Gastrocnemius medialis (tissue), 4 donors: Measurements from ENCODE around the gene PTPRE. TPM values are rescaled to one million over a fixed set of nuclear protein-coding genes. Genes with fewer than 3 reads are reported as not detected.

Experiments used
- ATAC-seq, 2 donors: fragments of 150-250 bp; one replicate each; pipeline ENCODE4 v1.9.1; 2016
- DNase-seq, 2 donors: peaks; one replicate each; pipeline ENCODE4 v3.0.0-alpha.2; 2019
- H3K27ac ChIP-seq, 4 donors: fragments of 200-600 bp; sonication (generic); 1 replicate in 1 of 4; 2 replicates in 3 of 4; pipeline ENCODE4 v1.5.1; 2016 to 2018; ENCODE audit warnings: mild to moderate bottlenecking in 2 of 4, moderate library complexity in 1 of 4
- H3K27me3 ChIP-seq, 3 donors: fragments of 200-600 bp; sonication (generic) in 2 of 3; 1 replicate in 1 of 3; 2 replicates in 2 of 3; pipeline versions ENCODE4 v1.5.1 to v1.6.0; 2016 to 2019; ENCODE audit warnings: mild to moderate bottlenecking in 1 of 3, moderate library complexity in 1 of 3
- H3K36me3 ChIP-seq, 2 donors: fragments of 200-600 bp; sonication (generic) in 1 of 2; one replicate each; pipeline ENCODE4 v1.5.1; 2017 to 2018
- H3K4me1 ChIP-seq, 2 donors: fragments of 200-600 bp; sonication (generic) in 1 of 2; one replicate each; pipeline ENCODE4 v1.5.1; 2016 to 2017; ENCODE audit warnings: mild to moderate bottlenecking in 2 of 2
- H3K4me3 ChIP-seq, 4 donors: fragments of 200-600 bp; sonication (generic) in 3 of 4; 1 replicate in 1 of 4; 2 replicates in 3 of 4; pipeline ENCODE4 v1.5.1; 2016 to 2019; ENCODE audit warnings: mild to moderate bottlenecking in 2 of 4
- H3K9me3 ChIP-seq, 3 donors: fragments of 200-600 bp; sonication (generic) in 2 of 3; 1 replicate in 1 of 3; 2 replicates in 2 of 3; pipeline ENCODE4 v1.5.1; 2016 to 2019
- CTCF ChIP-seq, 5 experiments: fragments of 450-650 bp in 3 of 5; fragments of 200-600 bp in 2 of 5; sonication (generic) in 2 of 5; IDR thresholded peaks in 4 of 5; conservative IDR thresholded peaks in 1 of 5; 1 replicate in 4 of 5; 2 replicates in 1 of 5; pipeline ENCODE4 v1.5.1; 2016 to 2019; ENCODE audit warnings: antibody characterized with exemption in 5 of 5, mild to moderate bottlenecking in 3 of 5, moderate library complexity in 3 of 5
- POLR2A ChIP-seq, 2 donors: fragments of 450-650 bp; IDR thresholded peaks; one replicate each; pipeline ENCODE4 v1.6.1; 2017; ENCODE audit warnings: antibody characterized with exemption in 2 of 2, mild to moderate bottlenecking in 2 of 2, moderate library complexity in 2 of 2
- in situ Hi-C, 4 donors: fragments of 200-750 bp; cut with MboI; loops; one replicate each; pipeline versions ENCODE4 v1.15.0 to v1.8.0; 2017; ENCODE audit warnings: low sequenced_read_pairs in 4 of 4
- intact Hi-C: fragments of 100-400 bp; cut with DNase I; formaldehyde crosslinking; loops from one replicate; pipeline ENCODE4 v1.15.1; 2023; ENCODE audit warnings: low total_unique reads
- total RNA-seq, 4 donors: library from RNA; depleted of rRNA; stranded (reverse); fragments of >200 nt; gene quantifications; one replicate each; pipeline versions ENCODE4 v1.1.0 to v1.2.3, GENCODE V29; 2016

PTPRE gene
- total RNA-seq, 4 donors from 2014 or later: 0.97 to 2.2 (median 1.6) TPM

DNA sequence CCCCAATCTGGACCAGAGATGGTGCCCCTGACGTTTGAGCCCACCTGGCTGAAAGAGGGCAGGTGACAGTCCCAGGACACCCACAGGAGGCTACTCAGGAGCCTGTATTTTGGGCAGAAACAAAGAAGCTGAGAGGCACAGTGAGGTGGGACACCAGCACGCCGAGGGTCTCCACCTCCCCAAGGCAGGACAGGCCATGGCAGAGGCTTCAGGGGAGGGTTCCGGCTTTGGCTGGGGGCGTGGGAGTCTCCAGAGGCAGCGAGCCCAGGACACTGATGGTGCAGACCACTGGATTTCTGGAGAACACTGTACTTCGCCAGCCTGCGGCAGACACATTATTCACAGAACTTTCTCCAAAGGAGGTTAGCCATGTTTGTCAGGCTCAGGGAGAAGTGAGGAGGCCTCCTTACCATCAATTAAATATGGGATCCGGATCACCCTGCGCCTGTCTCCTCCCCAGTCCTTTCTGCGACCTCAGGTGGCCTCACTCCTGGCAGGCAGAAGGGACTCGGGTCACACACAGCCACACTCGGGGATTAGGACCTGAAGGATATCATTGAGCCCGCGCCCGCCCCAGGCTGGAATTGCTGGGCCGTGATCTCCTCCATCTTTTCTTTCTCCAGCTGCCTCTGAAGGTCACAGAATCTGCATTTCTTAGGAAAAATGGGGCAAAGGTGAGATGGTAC, 121.1 kb downstream of the PTPRE start:
- no peaks in the 10 kb centered on the region for H3K9me3 ChIP-seq
- in situ Hi-C loops: no loop called here
- no peaks in the 10 kb centered on the region for H3K27me3 ChIP-seq
- no peaks in the 10 kb centered on the region for H3K36me3 ChIP-seq
- no peak overlapping the region for H3K4me3 ChIP-seq
- intact Hi-C loops: no loop called here
- no peak for TF ChIP-seq POLR2A (IDR thresholded peaks at IDR 0.05)
- no peak for TF ChIP-seq CTCF (IDR thresholded peaks at IDR 0.05 in 4 of 5, conservative IDR thresholded peaks at IDR 0.05 in 1 of 5)
- DNase-seq (no peak), ATAC-seq (no peak)
- no peaks in the 10 kb centered on the region for H3K4me1 ChIP-seq
- H3K27ac ChIP-seq: no peak overlapping the region

GRCh38 chr10:128028508-128029289, 121.8 kb downstream of the PTPRE start:
- in situ Hi-C loops: no loop called here
- no peak overlapping the region for H3K27ac ChIP-seq
- DNase-seq (no peak), ATAC-seq (no peak)
- H3K36me3 ChIP-seq: no peaks in the 10 kb centered on the region
- H3K4me1 ChIP-seq: no peaks in the 10 kb centered on the region
- intact Hi-C loops: no loop called here
- no peak for TF ChIP-seq CTCF (IDR thresholded peaks at IDR 0.05 in 4 of 5, conservative IDR thresholded peaks at IDR 0.05 in 1 of 5)
- no peak for TF ChIP-seq POLR2A (IDR thresholded peaks at IDR 0.05)
- H3K9me3 ChIP-seq: no peaks in the 10 kb centered on the region
- H3K27me3 ChIP-seq: no peaks in the 10 kb centered on the region
- H3K4me3 ChIP-seq: no peak overlapping the region

DNA sequence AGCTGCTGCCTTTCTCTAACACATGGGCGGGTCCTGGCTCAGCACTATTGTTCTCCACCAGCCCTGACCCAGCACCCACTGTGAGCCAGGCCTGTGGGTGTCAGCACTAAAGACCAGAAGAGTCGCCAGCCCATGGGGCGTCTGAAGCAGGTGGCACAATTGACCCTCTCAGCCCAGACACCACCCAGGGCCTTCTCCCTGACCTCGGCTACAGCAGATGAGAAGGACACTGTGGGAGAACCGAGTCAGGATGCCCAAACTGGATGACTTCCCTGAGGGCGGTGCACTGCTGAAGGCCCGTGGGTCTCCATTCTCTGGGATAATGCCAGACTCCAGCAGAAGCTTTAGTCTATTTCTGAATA, 122.4 kb downstream of the PTPRE start:
- Histone ChIP-seq H3K27me3 (no peaks in the 10 kb centered on the region), H3K4me1 (no peaks in the 10 kb centered on the region), H3K36me3 (no peaks in the 10 kb centered on the region), H3K9me3 (no peaks in the 10 kb centered on the region), H3K27ac (no peak overlapping the region), H3K4me3 (no peak overlapping the region)
- in situ Hi-C loops (no loop called here), intact Hi-C loops (no loop called here)
- no peak for TF ChIP-seq POLR2A (IDR thresholded peaks at IDR 0.05)
- TF ChIP-seq CTCF (IDR thresholded peaks at IDR 0.05 in 4 of 5, conservative IDR thresholded peaks at IDR 0.05 in 1 of 5): no peak
- DNase-seq (no peak), ATAC-seq (no peak)

- ATAC-seq: no peak
- Histone ChIP-seq H3K36me3 (no peaks in the 10 kb centered on the region), H3K27ac (no peak overlapping the region), H3K4me1 (no peaks in the 10 kb centered on the region), H3K4me3 (no peak overlapping the region), H3K9me3 (no peaks in the 10 kb centered on the region), H3K27me3 (no peaks in the 10 kb centered on the region)
- intact Hi-C loops (loop anchor here (5.0 kb wide), 1 partner anchor 42 kb away; no protein-coding TSS in a partner anchor), in situ Hi-C loops (no loop called here)
- DNase-seq: no peak
- TF ChIP-seq POLR2A (IDR thresholded peaks at IDR 0.05) (no peak), CTCF (IDR thresholded peaks at IDR 0.05 in 4 of 5, conservative IDR thresholded peaks at IDR 0.05 in 1 of 5) (no peak)
These were observed 122.9 kb downstream of the PTPRE start for GRCh38 chr10:128029731-128030369.
